ENCODE measurements around the gene CRYGA.

CRYGA gene

GRCh38 chr2:208163489-208163888 lies at the start of gene CRYGA:
CRYGA (minus strand) TSS chr2:208163589; CDS start chr2:208163556, 33 bp downstream.
- no peak for DNase-seq (ENCODE audit: low read depth in 1 of 2, low spot score in 1 of 2)

GRCh38 chr2:208210688-208211451 lies 47.5 kb upstream of the CRYGA start:
- no peak for DNase-seq (ENCODE audit: low read depth in 1 of 2, low spot score in 1 of 2)

GRCh38 chr2:208208335-208209085 lies 45.1 kb upstream of the CRYGA start:
- DNase-seq (ENCODE audit: low read depth in 1 of 2, low spot score in 1 of 2): no peak

GRCh38 chr2:208207769-208208168 lies 44.4 kb upstream of the CRYGA start:
- DNase-seq (ENCODE audit: low read depth in 1 of 2, low spot score in 1 of 2): no peak

GRCh38 chr2:208204166-208204565 lies 40.8 kb upstream of the CRYGA start:
- DNase-seq (ENCODE audit: low read depth in 1 of 2, low spot score in 1 of 2): no peak

- DNase-seq (ENCODE audit: low read depth in 1 of 2, low spot score in 1 of 2): no peak
These were observed 32.1 kb upstream of the CRYGA start for GRCh38 chr2:208195531-208195930.

- no peak for DNase-seq (ENCODE audit: low read depth in 1 of 2, low spot score in 1 of 2)
These were observed 29.3 kb upstream of the CRYGA start for GRCh38 chr2:208192611-208193236.

- DNase-seq (ENCODE audit: low read depth in 1 of 2, low spot score in 1 of 2): no peak
These were observed 26.6 kb upstream of the CRYGA start, which contains the start of gene C2orf80 for GRCh38 chr2:208189810-208190503. C2orf80 (minus strand) TSS chr2:208190030; CDS start chr2:208186986, 3,044 bp downstream.

GRCh38 chr2:208189069-208189809 lies 25.9 kb upstream of the CRYGA start:
- no peak for DNase-seq (ENCODE audit: low read depth in 1 of 2, low spot score in 1 of 2)

- DNase-seq (ENCODE audit: low read depth in 1 of 2, low spot score in 1 of 2): no peak
These were observed 23.5 kb upstream of the CRYGA start for GRCh38 chr2:208186893-208187292.

- no peak for DNase-seq (ENCODE audit: low read depth in 1 of 2, low spot score in 1 of 2)
These were observed 23.1 kb upstream of the CRYGA start for GRCh38 chr2:208186465-208186864.

GRCh38 chr2:208183972-208184705 lies 20.8 kb upstream of the CRYGA start:
- no peak for DNase-seq (ENCODE audit: low read depth in 1 of 2, low spot score in 1 of 2)

- no peak for DNase-seq (ENCODE audit: low read depth in 1 of 2, low spot score in 1 of 2)
These were observed 20.1 kb upstream of the CRYGA start for GRCh38 chr2:208183526-208183925.

GRCh38 chr2:208182835-208183234 lies 19.4 kb upstream of the CRYGA start:
- DNase-seq (ENCODE audit: low read depth in 1 of 2, low spot score in 1 of 2): no peak

GRCh38 chr2:208179028-208179609 lies 15.7 kb upstream of the CRYGA start:
- no peak for DNase-seq (ENCODE audit: low read depth in 1 of 2, low spot score in 1 of 2)

GRCh38 chr2:208175840-208176153 lies 12.4 kb upstream of the CRYGA start:
- no peak for DNase-seq (ENCODE audit: low read depth in 1 of 2, low spot score in 1 of 2)

GRCh38 chr2:208175069-208175839 lies 11.9 kb upstream of the CRYGA start:
- peak; percentile 17 to 28 for DNase-seq (ENCODE audit: low read depth in 1 of 2, low spot score in 1 of 2)

- DNase-seq (ENCODE audit: low read depth in 1 of 2, low spot score in 1 of 2): no peak
These were observed 10.8 kb upstream of the CRYGA start for GRCh38 chr2:208174144-208174543.

GRCh38 chr2:208172125-208172524 lies 8.7 kb upstream of the CRYGA start:
- no peak for DNase-seq (ENCODE audit: low read depth in 1 of 2, low spot score in 1 of 2)
